GM21381 (cell line): Measurements from ENCODE around the gene CADM3.

ENCODE experiments used
- ATAC-seq: cut with Tn5 transposase; IDR thresholded peaks from one replicate; pipeline ENCODE4 v1.9.1; 2021; ENCODE audit warnings: mild to moderate bottlenecking, moderate library complexity; ENCODE audit not compliant: unreplicated experiment

The CADM3 gene, protein sequence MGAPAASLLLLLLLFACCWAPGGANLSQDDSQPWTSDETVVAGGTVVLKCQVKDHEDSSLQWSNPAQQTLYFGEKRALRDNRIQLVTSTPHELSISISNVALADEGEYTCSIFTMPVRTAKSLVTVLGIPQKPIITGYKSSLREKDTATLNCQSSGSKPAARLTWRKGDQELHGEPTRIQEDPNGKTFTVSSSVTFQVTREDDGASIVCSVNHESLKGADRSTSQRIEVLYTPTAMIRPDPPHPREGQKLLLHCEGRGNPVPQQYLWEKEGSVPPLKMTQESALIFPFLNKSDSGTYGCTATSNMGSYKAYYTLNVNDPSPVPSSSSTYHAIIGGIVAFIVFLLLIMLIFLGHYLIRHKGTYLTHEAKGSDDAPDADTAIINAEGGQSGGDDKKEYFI

GRCh38 chr1:159171254-159171687 is at the start of gene CADM3:
CADM3 (plus strand) TSS chr1:159171615; CDS start chr1:159171766, 151 bp downstream.
- no peak for ATAC-seq

GRCh38 chr1:159122005-159122621 is 49.3 kb upstream of the CADM3 start:
- ATAC-seq: peak; percentile 83

DNA sequence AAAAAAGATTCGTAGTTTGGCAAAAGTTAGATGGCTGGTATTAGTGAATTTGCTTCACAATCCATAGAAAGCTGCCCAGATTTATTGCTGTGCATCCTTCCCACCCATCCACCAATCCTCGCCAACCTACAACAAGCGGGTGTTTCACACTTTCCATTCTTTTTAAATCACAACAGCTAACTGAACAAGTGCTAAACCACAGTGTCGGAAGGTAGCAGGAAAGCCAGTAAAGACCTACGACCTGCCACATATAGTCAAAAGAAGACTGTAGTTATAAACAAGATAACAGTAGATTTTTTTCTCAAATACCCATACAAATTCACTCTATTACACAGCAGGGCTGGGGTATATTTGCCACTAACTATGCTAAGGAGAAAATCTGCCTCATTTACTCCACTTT is 47.8 kb upstream of the CADM3 start:
- no peak for ATAC-seq

GRCh38 chr1:159132271-159132881 is 39.0 kb upstream of the CADM3 start:
- ATAC-seq: no peak

GRCh38 chr1:159140474-159140873 is 30.9 kb upstream of the CADM3 start:
- ATAC-seq: no peak

GRCh38 chr1:159141584-159142390 is 29.6 kb upstream of the CADM3 start:
- no peak for ATAC-seq

DNA sequence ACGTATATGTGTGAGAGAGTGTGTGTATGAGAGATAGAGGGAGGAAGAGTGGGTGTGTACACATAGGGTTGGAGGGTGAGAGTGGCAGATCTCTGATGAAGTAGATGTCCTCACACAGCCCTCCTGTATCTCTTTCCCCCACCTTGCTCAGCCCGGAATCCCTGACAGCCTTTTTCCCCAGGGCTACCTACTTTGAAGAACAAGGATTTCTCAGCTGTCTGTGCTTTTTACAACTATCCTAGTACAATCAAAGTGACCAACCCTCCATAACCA is 29.1 kb upstream of the CADM3 start:
- ATAC-seq: no peak

DNA sequence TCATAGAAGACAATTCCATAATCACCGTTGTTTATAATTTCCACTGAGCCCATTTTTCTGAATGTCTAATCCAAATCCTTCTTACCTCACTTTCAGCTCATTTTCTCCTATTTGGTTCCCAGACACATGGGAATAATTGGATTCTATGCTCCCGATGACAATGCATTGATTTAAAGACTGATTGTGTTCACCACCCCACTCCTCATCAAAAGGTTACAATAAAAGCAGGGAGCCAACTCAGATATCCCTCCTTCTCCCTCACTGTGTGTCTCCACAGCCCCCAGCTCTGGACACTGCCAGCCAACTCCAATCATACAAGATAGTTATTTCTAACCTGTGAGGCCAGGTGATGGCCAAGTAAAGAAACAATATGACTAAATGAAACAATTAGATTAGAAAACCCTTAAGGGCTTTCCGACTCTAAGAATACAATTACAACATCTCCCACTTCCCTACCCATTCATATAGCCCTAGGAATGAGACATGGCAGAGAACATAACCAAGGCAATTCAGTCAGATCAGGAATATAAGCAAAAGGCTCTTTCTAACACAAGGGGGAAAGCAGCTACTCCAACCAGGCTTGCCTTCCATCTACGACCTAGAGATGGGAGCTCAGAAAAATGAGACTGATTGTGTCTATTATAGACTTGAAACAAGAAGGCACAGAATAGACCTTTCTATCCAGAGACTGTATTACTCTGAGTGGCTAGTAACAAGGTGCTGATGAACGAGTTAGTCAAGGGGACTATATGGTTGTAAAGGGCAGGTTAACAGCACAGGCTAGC is 28.5 kb upstream of the CADM3 start:
- no peak for ATAC-seq

DNA sequence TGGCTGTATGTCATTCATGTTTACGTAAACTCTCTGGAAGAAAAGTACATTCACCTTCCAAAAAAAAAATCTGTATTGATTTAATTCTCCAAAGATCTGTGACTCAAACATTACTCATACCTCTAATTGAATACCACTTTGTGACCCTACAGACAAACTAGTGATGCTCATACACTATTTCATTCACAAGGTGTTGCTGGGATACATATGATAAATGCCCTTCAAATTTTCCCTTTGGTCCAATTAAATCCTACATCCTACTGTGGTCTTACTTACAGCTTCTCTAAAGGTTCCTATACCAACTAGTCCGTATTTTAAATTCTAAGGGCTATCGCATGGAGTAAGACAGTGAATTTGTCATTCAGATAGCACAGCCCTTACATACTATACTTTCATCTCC is 26.8 kb upstream of the CADM3 start:
- no peak for ATAC-seq

GRCh38 chr1:159146980-159147379 is 24.4 kb upstream of the CADM3 start:
- ATAC-seq: no peak

DNA sequence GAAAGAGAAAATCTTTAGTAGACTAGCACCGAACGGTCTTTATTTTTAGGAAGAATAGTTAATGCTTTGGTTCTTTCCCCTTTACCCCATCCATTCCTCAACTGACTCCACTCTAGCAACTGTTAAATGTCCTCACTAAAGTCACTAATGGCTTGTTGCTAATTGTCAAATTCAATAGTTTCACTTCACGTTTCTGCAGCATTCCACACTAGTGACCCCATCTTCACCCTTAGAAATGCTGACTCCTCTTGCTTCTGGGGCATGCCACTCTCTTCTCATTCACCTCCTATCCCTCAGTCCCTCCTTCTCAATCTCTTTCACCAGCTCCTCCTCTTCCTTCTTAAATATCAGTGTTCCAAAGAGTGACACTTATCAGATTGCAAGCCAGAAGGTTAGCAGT is 19.4 kb upstream of the CADM3 start:
- no peak for ATAC-seq

DNA sequence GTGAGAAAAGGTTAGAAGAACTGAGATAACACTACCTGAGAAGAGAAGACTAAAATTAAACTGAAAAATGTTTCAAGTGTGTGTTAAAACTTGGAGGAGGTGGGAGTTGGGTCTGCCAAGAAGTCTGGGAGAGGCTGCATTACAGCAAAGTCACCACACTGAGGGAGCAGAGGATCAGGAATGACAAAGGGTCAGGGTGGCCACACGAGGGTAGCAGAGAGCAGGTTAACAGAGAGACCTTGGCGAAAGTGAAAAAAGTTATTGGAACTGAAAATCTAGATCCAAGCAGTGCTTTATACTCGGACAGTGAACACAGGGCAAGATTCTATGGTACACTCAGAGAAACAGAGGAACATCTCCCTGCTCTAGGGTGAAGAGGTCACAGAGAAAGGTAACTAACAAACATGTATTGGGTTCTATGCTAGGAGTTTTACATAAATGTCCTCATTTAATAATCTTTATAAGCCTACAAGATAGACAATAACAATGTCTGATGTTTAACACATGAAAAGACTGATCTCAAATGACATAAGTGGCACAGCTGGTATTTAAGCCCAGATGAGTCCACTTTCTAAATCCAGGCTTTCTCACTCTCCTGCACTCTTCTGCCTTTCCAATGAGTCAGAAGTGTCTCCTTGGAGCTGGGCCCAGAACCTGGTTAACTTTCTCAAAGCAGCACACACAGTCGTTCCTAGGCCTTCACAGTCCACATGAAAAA is 10.3 kb upstream of the CADM3 start:
- ATAC-seq: peak; percentile 96

- no peak for ATAC-seq
Measured at GRCh38 chr1:159161719-159162026, 9.7 kb upstream of the CADM3 start.

DNA sequence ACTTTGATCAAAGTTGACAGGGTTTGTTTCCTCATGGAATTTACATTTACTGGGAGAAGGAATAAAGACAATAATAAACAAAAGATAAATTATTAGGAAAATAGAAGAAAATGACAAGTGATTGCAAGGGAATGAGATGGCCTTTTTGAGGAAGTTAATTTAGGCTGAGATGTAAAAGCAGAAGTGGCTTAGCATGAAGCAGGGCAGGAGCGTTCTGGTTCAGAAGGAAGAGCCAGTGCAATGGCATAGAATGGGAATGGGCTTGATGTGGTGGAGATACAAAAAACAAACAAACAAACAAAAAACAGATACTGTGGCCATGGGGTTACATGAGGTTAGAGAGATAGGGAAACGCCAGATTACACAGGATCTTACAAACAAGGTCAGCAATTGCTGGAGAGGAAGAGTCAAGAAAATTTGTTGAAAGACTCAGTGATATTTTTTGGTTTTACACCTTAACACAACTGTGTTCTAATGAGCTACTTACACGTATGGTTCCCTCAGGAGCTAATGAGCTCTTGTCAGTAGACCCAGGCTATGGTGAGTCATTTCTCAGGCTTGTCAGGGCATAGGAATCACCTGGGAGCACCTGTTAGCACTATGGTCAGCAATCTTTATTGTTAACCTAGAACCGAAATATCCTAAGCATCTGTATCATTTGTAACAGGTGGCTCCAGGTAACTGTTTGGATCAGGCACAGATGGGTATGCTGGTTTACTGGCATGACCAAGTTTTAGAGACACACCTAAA is 8.7 kb upstream of the CADM3 start:
- no peak for ATAC-seq

DNA sequence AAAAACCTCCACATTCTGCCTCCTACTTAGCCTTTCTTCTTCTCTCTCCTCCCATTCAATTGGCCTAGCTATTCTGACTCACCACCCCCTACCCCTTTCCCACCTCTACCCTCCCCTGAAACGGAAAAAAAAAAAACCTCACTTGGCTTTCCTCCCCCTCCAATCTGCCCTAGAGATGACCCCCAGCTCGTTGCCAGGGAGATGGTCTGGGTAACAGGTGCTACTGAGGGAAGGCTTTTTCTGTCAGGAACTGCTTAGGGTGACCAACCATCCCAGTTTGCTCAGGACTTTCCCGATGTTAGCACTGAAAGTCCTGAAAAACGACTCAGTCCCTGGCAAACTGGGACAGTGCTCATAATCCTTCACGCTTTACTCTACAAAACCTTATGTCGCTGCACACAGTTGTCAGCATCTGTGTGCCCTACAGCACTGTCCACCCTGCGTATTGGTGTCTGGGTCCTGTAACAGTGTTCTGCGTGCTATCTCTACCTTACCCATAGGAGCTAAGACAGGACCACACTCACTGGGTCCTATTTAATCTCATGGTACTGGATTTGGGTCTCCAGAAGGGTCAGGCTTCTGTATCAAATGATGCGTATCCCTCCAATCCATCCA is 7.7 kb upstream of the CADM3 start:
- no peak for ATAC-seq

- no peak for ATAC-seq
Measured at GRCh38 chr1:159168043-159168442, 3.4 kb upstream of the CADM3 start.

- no peak for ATAC-seq
Measured at GRCh38 chr1:159170639-159171038, 776 bp upstream of the CADM3 start.

GRCh38 chr1:159171688-159172501 is 480 bp downstream of the CADM3 start:
- no peak for ATAC-seq
